OCI-LY1 (cell line): ENCODE results near the gene TBCE.

Source experiments
- EZH2 ChIP-seq: fragments of 200-600 bp; sonication (generic), shearing (Covaris generic); IDR thresholded peaks from 2 replicates; pipeline ENCODE4 v1.8.0; 2017; ENCODE audit warnings: borderline replicate concordance, mixed run types, mild to moderate bottlenecking, antibody characterized with exemption, low read length, moderate library complexity, mixed read lengths
- TF ChIP-seq, protein P1 (sequence below): fragments of 200-600 bp; sonication (generic), shearing (Covaris generic); IDR thresholded peaks from 2 replicates; pipeline ENCODE4 v1.5.1; 2017; ENCODE audit warnings: mild to moderate bottlenecking, antibody characterized with exemption, low read length, moderate library complexity, mixed read lengths

DNA sequence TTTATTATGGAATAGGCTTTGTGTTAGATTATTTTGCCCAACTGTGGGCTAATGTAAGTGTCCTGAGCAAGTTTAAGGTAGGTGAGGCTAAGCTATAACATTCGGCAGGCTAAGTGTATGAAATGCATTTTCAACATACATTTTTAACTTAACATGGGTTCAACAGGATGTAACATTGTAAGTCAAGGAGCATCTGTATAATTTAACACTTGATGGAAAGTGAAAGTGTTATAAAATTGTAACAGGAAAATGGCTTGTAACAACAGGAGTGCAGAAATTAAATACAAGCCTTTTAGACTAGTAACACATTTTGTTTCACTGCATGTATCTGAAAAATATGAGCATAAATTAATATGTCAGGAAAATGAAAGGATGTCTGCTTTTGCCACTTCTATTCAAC is 94.7 kb downstream of the TBCE start:
- TF ChIP-seq, protein P1, sequence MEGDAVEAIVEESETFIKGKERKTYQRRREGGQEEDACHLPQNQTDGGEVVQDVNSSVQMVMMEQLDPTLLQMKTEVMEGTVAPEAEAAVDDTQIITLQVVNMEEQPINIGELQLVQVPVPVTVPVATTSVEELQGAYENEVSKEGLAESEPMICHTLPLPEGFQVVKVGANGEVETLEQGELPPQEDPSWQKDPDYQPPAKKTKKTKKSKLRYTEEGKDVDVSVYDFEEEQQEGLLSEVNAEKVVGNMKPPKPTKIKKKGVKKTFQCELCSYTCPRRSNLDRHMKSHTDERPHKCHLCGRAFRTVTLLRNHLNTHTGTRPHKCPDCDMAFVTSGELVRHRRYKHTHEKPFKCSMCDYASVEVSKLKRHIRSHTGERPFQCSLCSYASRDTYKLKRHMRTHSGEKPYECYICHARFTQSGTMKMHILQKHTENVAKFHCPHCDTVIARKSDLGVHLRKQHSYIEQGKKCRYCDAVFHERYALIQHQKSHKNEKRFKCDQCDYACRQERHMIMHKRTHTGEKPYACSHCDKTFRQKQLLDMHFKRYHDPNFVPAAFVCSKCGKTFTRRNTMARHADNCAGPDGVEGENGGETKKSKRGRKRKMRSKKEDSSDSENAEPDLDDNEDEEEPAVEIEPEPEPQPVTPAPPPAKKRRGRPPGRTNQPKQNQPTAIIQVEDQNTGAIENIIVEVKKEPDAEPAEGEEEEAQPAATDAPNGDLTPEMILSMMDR, result no peak
- TF ChIP-seq EZH2, result no peak
